Stimulated activated CD8-positive, alpha-beta memory T cell treated with anti-CD3 and anti-CD28 coated beads, Interleukin-4, amount 100 ng/mL, for 1 hour (primary cell): ENCODE data around the gene ABR.

ENCODE experiments used
- DNase-seq, 2 donors: peaks; one replicate each; pipeline ENCODE4 v3.0.0-alpha.2; 2020; ENCODE audit warnings: low read depth in 2 of 2, low spot score in 1 of 2

The ABR gene

GRCh38 chr17:968812-969730 is 210.7 kb downstream of the ABR start:
- DNase-seq = no peak

GRCh38 chr17:967122-967521 is 212.7 kb downstream of the ABR start:
- no peak for DNase-seq

- DNase-seq = no peak
Measured at GRCh38 chr17:965311-965989, 214.3 kb downstream of the ABR start.

GRCh38 chr17:964876-965275 is 214.9 kb downstream of the ABR start:
- no peak for DNase-seq

GRCh38 chr17:962670-963069 is 217.1 kb downstream of the ABR start:
- DNase-seq = no peak

- no peak for DNase-seq
Measured at GRCh38 chr17:962166-962565, 217.6 kb downstream of the ABR start.

- DNase-seq = no peak
Measured at GRCh38 chr17:958712-959451, 220.9 kb downstream of the ABR start.

GRCh38 chr17:957856-958421 is 221.8 kb downstream of the ABR start:
- no peak for DNase-seq

GRCh38 chr17:956905-957304 is 222.9 kb downstream of the ABR start:
- no peak for DNase-seq

- DNase-seq = no peak
Measured at GRCh38 chr17:954431-955164, 225.2 kb downstream of the ABR start.

- DNase-seq = no peak
Measured at GRCh38 chr17:953767-954166, 226.0 kb downstream of the ABR start.
